ENCODE data around the gene FAM236D. TPM values are rescaled to one million over a fixed set of nuclear protein-coding genes. Genes with fewer than 3 reads are reported as not detected.
"Not testable (repeated sequence)": the region's sequence is repeated elsewhere in the genome, so short reads cannot be mapped to it uniquely, and the experiment has no call there.

The FAM236D gene
- not detected in 2 replicates for polyA plus RNA-seq (2011; rRNA removed)
- not detected in 2 replicates for polyA minus RNA-seq (2011; rRNA and poly(A)+ RNA removed)

GRCh38 chrX:72808110-72808509 is at the start of gene FAM236D:
TSS of gene FAM236D (minus strand) at chrX:72808210. CDS start at chrX:72808110, 100 bp downstream.
- CTCF ChIA-PET; H3K27me3 ChIP-seq (ENCODE audit: control insufficient read depth, insufficient read depth, low read length); H3K36me3 ChIP-seq (ENCODE audit: control insufficient read depth, insufficient read depth, low read length); H3K4me3 ChIP-seq (ENCODE audit: low read depth, low read length); DNase-seq (ENCODE audit: low read depth); POLR2A ChIA-PET: not testable (repeated sequence)

DNA sequence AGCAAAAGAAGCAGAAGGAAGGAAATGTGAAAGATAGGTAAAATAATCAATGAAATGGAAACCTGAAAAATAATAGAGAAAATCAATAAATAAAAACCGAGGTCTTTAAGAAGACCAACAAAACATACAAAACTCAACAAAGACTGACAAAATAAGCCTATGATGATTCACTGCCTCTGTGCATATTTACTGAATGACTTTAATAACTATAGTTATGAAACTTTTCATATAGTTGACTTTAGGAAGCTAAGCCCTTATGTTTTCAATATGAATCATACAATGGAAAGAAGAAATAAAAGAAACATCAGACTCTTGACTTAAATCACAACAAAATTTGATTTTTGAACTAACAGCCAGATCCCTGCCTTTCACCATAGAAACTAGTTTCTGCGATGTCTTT is 29.5 kb upstream of the FAM236D start:
- DNase-seq (ENCODE audit: low read depth); H3K27me3 ChIP-seq (ENCODE audit: control insufficient read depth, insufficient read depth, low read length); POLR2A ChIA-PET; H3K4me3 ChIP-seq (ENCODE audit: low read depth, low read length); H3K36me3 ChIP-seq (ENCODE audit: control insufficient read depth, insufficient read depth, low read length); CTCF ChIA-PET: not testable (repeated sequence)

GRCh38 chrX:72830701-72831100 is 22.7 kb upstream of the FAM236D start:
- DNase-seq (ENCODE audit: low read depth); H3K4me3 ChIP-seq (ENCODE audit: low read depth, low read length); POLR2A ChIA-PET; H3K36me3 ChIP-seq (ENCODE audit: control insufficient read depth, insufficient read depth, low read length); H3K27me3 ChIP-seq (ENCODE audit: control insufficient read depth, insufficient read depth, low read length); CTCF ChIA-PET: not testable (repeated sequence)

- CTCF ChIA-PET; POLR2A ChIA-PET; DNase-seq (ENCODE audit: low read depth); H3K4me3 ChIP-seq (ENCODE audit: low read depth, low read length); H3K27me3 ChIP-seq (ENCODE audit: control insufficient read depth, insufficient read depth, low read length); H3K36me3 ChIP-seq (ENCODE audit: control insufficient read depth, insufficient read depth, low read length): not testable (repeated sequence)
Observed at GRCh38 chrX:72790390-72790789, 17.6 kb downstream of the FAM236D start.

DNA sequence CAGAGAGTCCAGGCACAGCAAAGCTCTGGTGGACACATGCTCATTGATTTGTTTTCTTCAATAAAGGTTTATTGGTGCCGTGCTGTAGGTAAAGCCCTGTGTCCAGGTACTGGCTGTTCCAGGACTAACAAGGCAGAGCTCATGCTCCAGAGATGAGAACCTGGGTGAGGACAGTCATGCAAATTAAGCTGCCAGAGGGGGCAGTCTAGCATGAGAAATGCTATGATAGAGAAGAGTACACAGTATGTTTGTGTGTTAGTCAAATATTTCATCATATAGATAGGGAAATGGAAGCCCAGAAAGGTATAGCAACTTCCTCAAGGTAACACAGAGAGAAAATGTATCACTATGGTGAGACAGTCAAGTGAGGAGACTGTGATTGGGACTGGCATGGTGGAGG is 19.9 kb downstream of the FAM236D start:
- H3K4me3 ChIP-seq (ENCODE audit: low read depth, low read length); POLR2A ChIA-PET; CTCF ChIA-PET; H3K36me3 ChIP-seq (ENCODE audit: control insufficient read depth, insufficient read depth, low read length); DNase-seq (ENCODE audit: low read depth); H3K27me3 ChIP-seq (ENCODE audit: control insufficient read depth, insufficient read depth, low read length): not testable (repeated sequence)

DNA sequence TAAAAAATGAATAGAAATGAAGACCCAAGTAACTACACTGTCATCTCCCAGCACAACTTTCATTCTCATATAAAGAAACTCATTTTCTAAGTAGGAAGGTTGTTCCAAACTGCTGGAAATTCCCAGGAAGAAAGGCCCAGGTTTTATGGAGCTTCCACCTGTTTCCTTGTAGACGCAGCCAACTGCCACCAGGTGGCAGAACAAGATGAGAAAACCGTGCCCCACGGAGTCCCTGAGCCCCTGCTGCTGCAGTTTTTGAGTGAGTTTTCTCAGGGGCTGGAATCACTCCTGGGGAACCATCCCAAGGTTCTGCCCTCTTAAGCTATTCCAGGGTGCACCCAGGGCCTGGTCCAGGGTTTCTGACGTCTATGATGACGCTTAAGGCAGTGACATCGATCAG is 24.0 kb downstream of the FAM236D start:
- H3K27me3 ChIP-seq (ENCODE audit: control insufficient read depth, insufficient read depth, low read length); H3K36me3 ChIP-seq (ENCODE audit: control insufficient read depth, insufficient read depth, low read length); CTCF ChIA-PET; DNase-seq (ENCODE audit: low read depth); POLR2A ChIA-PET; H3K4me3 ChIP-seq (ENCODE audit: low read depth, low read length): not testable (repeated sequence)

GRCh38 chrX:72783365-72783936 is 24.6 kb downstream of the FAM236D start:
- CTCF ChIA-PET; DNase-seq (ENCODE audit: low read depth); POLR2A ChIA-PET; H3K4me3 ChIP-seq (ENCODE audit: low read depth, low read length); H3K36me3 ChIP-seq (ENCODE audit: control insufficient read depth, insufficient read depth, low read length); H3K27me3 ChIP-seq (ENCODE audit: control insufficient read depth, insufficient read depth, low read length): not testable (repeated sequence)

DNA sequence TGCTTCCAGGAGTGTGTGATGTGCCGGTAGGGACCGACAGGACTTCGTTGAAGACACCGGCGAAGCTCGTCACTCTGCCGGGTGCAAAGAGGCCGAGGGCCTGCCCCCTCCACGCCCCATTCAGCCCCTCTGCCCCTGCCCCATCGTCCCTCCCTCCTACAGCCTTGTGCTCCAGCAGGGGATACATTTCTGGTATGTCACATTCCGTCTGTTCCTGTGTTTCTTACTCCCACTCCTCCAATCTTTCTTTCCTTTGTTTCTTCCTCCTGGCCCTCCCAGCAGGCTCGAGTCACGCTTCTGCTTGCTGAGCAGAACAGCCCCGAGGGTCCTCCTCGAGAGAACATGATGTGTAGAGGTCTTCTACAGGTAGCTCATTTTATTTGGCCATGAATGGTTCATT is 25.4 kb downstream of the FAM236D start, which contains the start of gene FAM236B:
Gene FAM236B (minus strand): TSS at position 101 of the 400 bp plus-strand sequence. CDS start 100 bp downstream, at position 1.
- DNase-seq (ENCODE audit: low read depth); H3K27me3 ChIP-seq (ENCODE audit: control insufficient read depth, insufficient read depth, low read length); POLR2A ChIA-PET; H3K36me3 ChIP-seq (ENCODE audit: control insufficient read depth, insufficient read depth, low read length); H3K4me3 ChIP-seq (ENCODE audit: low read depth, low read length); CTCF ChIA-PET: not testable (repeated sequence)

DNA sequence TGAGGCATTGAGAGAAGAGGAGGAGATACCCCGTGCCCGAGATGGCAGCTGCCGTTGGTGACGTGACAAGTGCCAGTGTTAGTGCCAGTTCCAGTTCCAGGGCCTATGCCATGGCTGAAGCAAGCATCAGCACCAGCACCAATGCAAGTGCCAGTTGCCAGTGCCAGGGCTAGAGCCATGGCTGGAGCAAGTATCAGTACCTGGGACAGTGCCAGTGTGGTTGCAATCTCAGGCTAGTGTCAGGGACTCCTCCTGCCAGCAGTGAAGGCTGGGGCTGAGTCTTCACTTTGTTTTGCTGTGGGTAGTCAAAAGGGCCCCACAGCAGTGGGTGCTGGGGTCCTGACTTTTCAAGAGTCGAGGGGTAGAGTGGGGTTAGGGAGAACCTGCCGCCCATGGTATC is 29.9 kb downstream of the FAM236D start:
- H3K27me3 ChIP-seq (ENCODE audit: control insufficient read depth, insufficient read depth, low read length); H3K36me3 ChIP-seq (ENCODE audit: control insufficient read depth, insufficient read depth, low read length); H3K4me3 ChIP-seq (ENCODE audit: low read depth, low read length); POLR2A ChIA-PET; DNase-seq (ENCODE audit: low read depth); CTCF ChIA-PET: not testable (repeated sequence)

GRCh38 chrX:72777467-72777790 is 30.6 kb downstream of the FAM236D start:
- CTCF ChIA-PET; H3K4me3 ChIP-seq (ENCODE audit: low read depth, low read length); H3K27me3 ChIP-seq (ENCODE audit: control insufficient read depth, insufficient read depth, low read length); POLR2A ChIA-PET; DNase-seq (ENCODE audit: low read depth); H3K36me3 ChIP-seq (ENCODE audit: control insufficient read depth, insufficient read depth, low read length): not testable (repeated sequence)

GRCh38 chrX:72776653-72777466 is 31.1 kb downstream of the FAM236D start, which contains the start of gene DMRTC1B:
TSS of gene DMRTC1B (plus strand) at chrX:72776890. CDS start at chrX:72845136, 68,246 bp downstream.
- H3K27me3 ChIP-seq (ENCODE audit: control insufficient read depth, insufficient read depth, low read length); DNase-seq (ENCODE audit: low read depth); H3K4me3 ChIP-seq (ENCODE audit: low read depth, low read length); H3K36me3 ChIP-seq (ENCODE audit: control insufficient read depth, insufficient read depth, low read length); POLR2A ChIA-PET; CTCF ChIA-PET: not testable (repeated sequence)

GRCh38 chrX:72760454-72760853 is 47.6 kb downstream of the FAM236D start:
- CTCF ChIA-PET; POLR2A ChIA-PET; H3K4me3 ChIP-seq (ENCODE audit: low read depth, low read length); DNase-seq (ENCODE audit: low read depth); H3K36me3 ChIP-seq (ENCODE audit: control insufficient read depth, insufficient read depth, low read length); H3K27me3 ChIP-seq (ENCODE audit: control insufficient read depth, insufficient read depth, low read length): not testable (repeated sequence)

Data from BJ (cell line).